ENCODE measurements around the gene IL1R2. TPM values are rescaled to one million over a fixed set of nuclear protein-coding genes. Genes with fewer than 3 reads are reported as not detected.

IL1R2 gene
- polyA plus RNA-seq, 1 donor (not counting 4 experiments of a cell fraction or from before 2014, with no cell fraction given): 57.3 TPM

DNA sequence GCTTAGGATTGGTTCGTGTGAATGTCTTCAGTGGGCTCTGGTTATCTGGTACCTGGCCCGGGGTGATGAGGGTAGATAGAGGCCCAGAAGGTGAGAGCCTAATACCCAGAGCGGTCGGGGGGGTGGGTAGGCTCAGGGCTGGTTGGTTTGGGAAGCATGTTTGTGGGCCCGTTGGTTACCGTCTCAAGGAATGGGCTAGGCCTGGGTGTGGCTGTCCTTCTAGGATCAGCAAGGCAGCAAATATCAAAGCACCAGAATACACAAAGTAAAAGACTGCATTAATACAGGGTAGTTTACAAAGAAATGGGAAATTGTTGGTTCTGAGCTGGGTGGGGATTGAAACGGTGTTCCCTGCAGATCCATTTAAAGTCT, 6.0 kb upstream of the IL1R2 start:
- H3K4me1 ChIP-seq (ENCODE audit: control insufficient read depth, extremely low read depth, insufficient read depth, low read length): peaks cover 59% of the 10 kb centered on the region
- H3K9ac ChIP-seq (ENCODE audit: control insufficient read depth, extremely low read depth, insufficient read depth, low read length): peak overlapping the region; percentile 53
- H4K20me1 ChIP-seq (ENCODE audit: control insufficient read depth, extremely low read depth, insufficient read depth, low read length): no peaks in the 10 kb centered on the region
- peak overlapping the region; percentile 81 for H3K4me2 ChIP-seq (ENCODE audit: control insufficient read depth, extremely low read depth, insufficient read depth, low read depth, low read length)
- peak overlapping the region; percentile 89 for H3K27ac ChIP-seq (ENCODE audit: control insufficient read depth, insufficient read depth, low read length)
- no peaks in the 10 kb centered on the region for H3K9me1 ChIP-seq (ENCODE audit: control insufficient read depth, extremely low read depth, insufficient read depth, low read length)
- dilution Hi-C loops (cut with MboI; ENCODE audit: extremely low pct_ligation_motif_present, low sequenced_read_pairs): no loop called here
- no peak for FAIRE-seq
- H3K9me3 ChIP-seq (ENCODE audit: control insufficient read depth, low read depth, low read length): no peaks in the 10 kb centered on the region
- H3K79me2 ChIP-seq (ENCODE audit: control insufficient read depth, insufficient read depth, low read length): no peaks in the 10 kb centered on the region
- DNase-seq (ENCODE audit: low read depth, low spot score): no peak
- no peaks in the 10 kb centered on the region for H3K36me3 ChIP-seq (ENCODE audit: control insufficient read depth in 2 of 2, extremely low read depth in 1 of 2, insufficient read depth in 2 of 2, low read length in 2 of 2)
- H3K4me3 ChIP-seq (ENCODE audit: control insufficient read depth in 2 of 3, extremely low read depth in 1 of 3, insufficient read depth in 2 of 3, low read depth in 1 of 3, low read length in 3 of 3): peak overlapping the region in 1 of 3 experiments; percentile 11
- TF ChIP-seq, protein P1, sequence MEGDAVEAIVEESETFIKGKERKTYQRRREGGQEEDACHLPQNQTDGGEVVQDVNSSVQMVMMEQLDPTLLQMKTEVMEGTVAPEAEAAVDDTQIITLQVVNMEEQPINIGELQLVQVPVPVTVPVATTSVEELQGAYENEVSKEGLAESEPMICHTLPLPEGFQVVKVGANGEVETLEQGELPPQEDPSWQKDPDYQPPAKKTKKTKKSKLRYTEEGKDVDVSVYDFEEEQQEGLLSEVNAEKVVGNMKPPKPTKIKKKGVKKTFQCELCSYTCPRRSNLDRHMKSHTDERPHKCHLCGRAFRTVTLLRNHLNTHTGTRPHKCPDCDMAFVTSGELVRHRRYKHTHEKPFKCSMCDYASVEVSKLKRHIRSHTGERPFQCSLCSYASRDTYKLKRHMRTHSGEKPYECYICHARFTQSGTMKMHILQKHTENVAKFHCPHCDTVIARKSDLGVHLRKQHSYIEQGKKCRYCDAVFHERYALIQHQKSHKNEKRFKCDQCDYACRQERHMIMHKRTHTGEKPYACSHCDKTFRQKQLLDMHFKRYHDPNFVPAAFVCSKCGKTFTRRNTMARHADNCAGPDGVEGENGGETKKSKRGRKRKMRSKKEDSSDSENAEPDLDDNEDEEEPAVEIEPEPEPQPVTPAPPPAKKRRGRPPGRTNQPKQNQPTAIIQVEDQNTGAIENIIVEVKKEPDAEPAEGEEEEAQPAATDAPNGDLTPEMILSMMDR (optimal IDR thresholded peaks at IDR 0.05 in 1 of 3, IDR thresholded peaks at IDR 0.05 in 1 of 3, conservative IDR thresholded peaks at IDR 0.05 in 1 of 3; ENCODE audit: extremely low read depth in 1 of 3, insufficient read depth in 2 of 3, low read length in 3 of 3): no peak
- TF ChIP-seq EZH2 (IDR thresholded peaks at IDR 0.05; ENCODE audit: low read length): no peak
- no peak overlapping the region for H2AFZ ChIP-seq (ENCODE audit: control insufficient read depth, low read length)
- H3K27me3 ChIP-seq (ENCODE audit: control insufficient read depth, extremely low read depth, insufficient read depth, low read length): no peaks in the 10 kb centered on the region

DNA sequence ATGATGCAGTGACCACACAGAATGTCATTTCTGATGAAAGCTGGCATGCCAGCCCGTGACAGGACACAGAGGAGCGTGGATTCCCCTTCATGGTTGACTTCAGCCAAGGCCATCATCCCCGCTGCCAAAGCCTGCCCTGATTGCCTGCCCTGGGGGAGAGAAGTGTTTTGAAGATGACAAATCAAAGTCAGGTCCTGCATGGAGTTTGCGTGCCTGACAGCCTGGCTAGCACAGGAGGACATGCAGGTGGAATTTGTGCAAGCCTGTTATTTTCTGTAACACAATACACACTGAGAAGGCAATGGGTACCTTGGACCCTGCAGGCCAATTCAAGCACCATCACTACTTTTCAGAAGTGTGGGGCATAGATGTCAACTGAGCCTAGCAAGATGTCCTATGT, 5.4 kb upstream of the IL1R2 start:
- Histone ChIP-seq H3K9ac (ENCODE audit: control insufficient read depth, extremely low read depth, insufficient read depth, low read length) (peak overlapping the region; percentile 53), H3K79me2 (ENCODE audit: control insufficient read depth, insufficient read depth, low read length) (no peaks in the 10 kb centered on the region), H3K36me3 (ENCODE audit: control insufficient read depth in 2 of 2, extremely low read depth in 1 of 2, insufficient read depth in 2 of 2, low read length in 2 of 2) (no peaks in the 10 kb centered on the region), H3K4me3 (ENCODE audit: control insufficient read depth in 2 of 3, extremely low read depth in 1 of 3, insufficient read depth in 2 of 3, low read depth in 1 of 3, low read length in 3 of 3) (no peak overlapping the region), H2AFZ (ENCODE audit: control insufficient read depth, low read length) (no peak overlapping the region), H3K4me1 (ENCODE audit: control insufficient read depth, extremely low read depth, insufficient read depth, low read length) (peaks cover 55% of the 10 kb centered on the region), H3K9me3 (ENCODE audit: control insufficient read depth, low read depth, low read length) (no peaks in the 10 kb centered on the region), H3K27me3 (ENCODE audit: control insufficient read depth, extremely low read depth, insufficient read depth, low read length) (no peaks in the 10 kb centered on the region), H3K27ac (ENCODE audit: control insufficient read depth, insufficient read depth, low read length) (peak overlapping the region; percentile 89), H3K9me1 (ENCODE audit: control insufficient read depth, extremely low read depth, insufficient read depth, low read length) (no peaks in the 10 kb centered on the region), H3K4me2 (ENCODE audit: control insufficient read depth, extremely low read depth, insufficient read depth, low read depth, low read length) (peak overlapping the region; percentile 81), H4K20me1 (ENCODE audit: control insufficient read depth, extremely low read depth, insufficient read depth, low read length) (no peaks in the 10 kb centered on the region)
- TF ChIP-seq, protein P1 (optimal IDR thresholded peaks at IDR 0.05 in 1 of 3, IDR thresholded peaks at IDR 0.05 in 1 of 3, conservative IDR thresholded peaks at IDR 0.05 in 1 of 3; ENCODE audit: extremely low read depth in 1 of 3, insufficient read depth in 2 of 3, low read length in 3 of 3): no peak
- no peak for TF ChIP-seq EZH2 (IDR thresholded peaks at IDR 0.05; ENCODE audit: low read length)
- DNase-seq (ENCODE audit: low read depth, low spot score) (no peak), FAIRE-seq (no peak)
- dilution Hi-C loops (cut with MboI; ENCODE audit: extremely low pct_ligation_motif_present, low sequenced_read_pairs): no loop called here

Data from keratinocyte (primary cell).